ENCODE results near the gene COL8A1. TPM values are rescaled to one million over a fixed set of nuclear protein-coding genes. Genes with fewer than 3 reads are reported as not detected.

COL8A1 gene
- total RNA-seq, 4 donors from 2014 or later: 2.2 to 8.6 (median 5.1) TPM

- H3K4me1 ChIP-seq: no peaks in the 10 kb centered on the region
- H3K36me3 ChIP-seq: no peaks in the 10 kb centered on the region
- DNase-seq: no peak
- intact Hi-C loops (cut with DNase I; ENCODE audit: low total_unique reads): no loop called here
- no peak for ATAC-seq
- H3K27me3 ChIP-seq: no peaks in the 10 kb centered on the region
- H3K9me3 ChIP-seq: no peaks in the 10 kb centered on the region
- no peak overlapping the region for H3K4me3 ChIP-seq
- TF ChIP-seq CTCF (IDR thresholded peaks at IDR 0.05 in 4 of 5, conservative IDR thresholded peaks at IDR 0.05 in 1 of 5) (no peak), POLR2A (IDR thresholded peaks at IDR 0.05) (no peak)
- no peak overlapping the region for H3K27ac ChIP-seq
- in situ Hi-C loops (cut with MboI; ENCODE audit: low sequenced_read_pairs in 4 of 4): no loop called here
Observed at GRCh38 chr3:99799422-99799821, 161.0 kb downstream of the COL8A1 start.

- Histone ChIP-seq H3K27ac (no peak overlapping the region), H3K27me3 (no peaks in the 10 kb centered on the region)
Observed at GRCh38 chr3:99803297-99803696, 164.9 kb downstream of the COL8A1 start.

GRCh38 chr3:99805160-99805559 lies 166.8 kb downstream of the COL8A1 start:
- no peak for DNase-seq
- intact Hi-C loops (cut with DNase I; ENCODE audit: low total_unique reads) (no loop called here), in situ Hi-C loops (cut with MboI; ENCODE audit: low sequenced_read_pairs in 4 of 4) (loop anchor here in 1 of 4 donors (25.0 kb wide), 1 partner anchor 907 kb away; the partner anchor contains the start of gene TFG)
- Histone ChIP-seq H3K27ac (no peak overlapping the region), H3K36me3 (peaks cover 0 to 5% of the 10 kb centered on the region in 2 donors), H3K9me3 (no peaks in the 10 kb centered on the region), H3K4me3 (no peak overlapping the region), H3K27me3 (no peaks in the 10 kb centered on the region), H3K4me1 (peaks cover 5 to 7% of the 10 kb centered on the region in 2 donors)
- ATAC-seq: no peak
- TF ChIP-seq POLR2A (IDR thresholded peaks at IDR 0.05) (no peak), CTCF (IDR thresholded peaks at IDR 0.05 in 4 of 5, conservative IDR thresholded peaks at IDR 0.05 in 1 of 5) (no peak)

More at GRCh38 chr3:99803297-99803696, 164.9 kb downstream of the COL8A1 start:
- Histone ChIP-seq H3K36me3 (peaks cover 0 to 5% of the 10 kb centered on the region in 2 donors), H3K9me3 (no peaks in the 10 kb centered on the region), H3K4me3 (no peak overlapping the region), H3K4me1 (peaks cover 4% of the 10 kb centered on the region in 2 donors)
- intact Hi-C loops (cut with DNase I; ENCODE audit: low total_unique reads) (no loop called here), in situ Hi-C loops (cut with MboI; ENCODE audit: low sequenced_read_pairs in 4 of 4) (loop anchor here in 1 of 4 donors (25.0 kb wide), 1 partner anchor 909 kb away; the partner anchor contains the start of gene TFG)
- no peak for ATAC-seq
- DNase-seq: no peak
- TF ChIP-seq CTCF (IDR thresholded peaks at IDR 0.05 in 4 of 5, conservative IDR thresholded peaks at IDR 0.05 in 1 of 5) (no peak), POLR2A (IDR thresholded peaks at IDR 0.05) (no peak)

- ATAC-seq (peak; percentile 52 to 78), DNase-seq (peak in 1 of 2 donors; percentile 30)
- intact Hi-C loops (cut with DNase I; ENCODE audit: low total_unique reads): no loop called here
- Histone ChIP-seq H3K9me3 (no peaks in the 10 kb centered on the region), H3K4me1 (peaks cover 5 to 7% of the 10 kb centered on the region in 2 donors), H3K27me3 (no peaks in the 10 kb centered on the region), H3K4me3 (no peak overlapping the region), H3K36me3 (peaks cover 0 to 5% of the 10 kb centered on the region in 2 donors), H3K27ac (no peak overlapping the region)
- in situ Hi-C loops (cut with MboI; ENCODE audit: low sequenced_read_pairs in 4 of 4): loop anchor here in 1 of 4 donors (25.0 kb wide), 1 partner anchor 904 kb away; the partner anchor contains the start of gene TFG
- TF ChIP-seq CTCF (IDR thresholded peaks at IDR 0.05 in 4 of 5, conservative IDR thresholded peaks at IDR 0.05 in 1 of 5) (peak; percentile 40 to 80 (median 59)), POLR2A (IDR thresholded peaks at IDR 0.05) (no peak)
Observed at GRCh38 chr3:99808163-99808794, 169.9 kb downstream of the COL8A1 start.

Measured in gastrocnemius medialis (tissue), 4 donors.